ENCODE data around the gene CKB. TPM values are rescaled to one million over a fixed set of nuclear protein-coding genes. Genes with fewer than 3 reads are reported as not detected.

The CKB gene
- total RNA-seq, 1 donor from 2014 or later: 4.8 TPM

- intact Hi-C loops (cut with micrococcal nuclease): no loop called here
These were observed 16.6 kb upstream of the CKB start for GRCh38 chr14:103539056-103539825.

- intact Hi-C loops (cut with micrococcal nuclease): no loop called here
These were observed 15.8 kb upstream of the CKB start for GRCh38 chr14:103538291-103539055.

GRCh38 chr14:103537175-103537990, 14.8 kb upstream of the CKB start:
- intact Hi-C loops (cut with micrococcal nuclease): no loop called here

- intact Hi-C loops (cut with micrococcal nuclease): no loop called here
These were observed 14.1 kb upstream of the CKB start for GRCh38 chr14:103536693-103537092.

- intact Hi-C loops (cut with micrococcal nuclease): no loop called here
These were observed 13.4 kb upstream of the CKB start for GRCh38 chr14:103535891-103536565.

GRCh38 chr14:103535081-103535890, 12.7 kb upstream of the CKB start:
- intact Hi-C loops (cut with micrococcal nuclease): no loop called here

- intact Hi-C loops (cut with micrococcal nuclease): no loop called here
These were observed 12.0 kb upstream of the CKB start for GRCh38 chr14:103534576-103535061.

GRCh38 chr14:103533999-103534575, 11.5 kb upstream of the CKB start:
- intact Hi-C loops (cut with micrococcal nuclease): no loop called here

- intact Hi-C loops (cut with micrococcal nuclease): no loop called here
These were observed 10.7 kb upstream of the CKB start for GRCh38 chr14:103533137-103533998.

GRCh38 chr14:103532216-103533136, 9.8 kb upstream of the CKB start:
- intact Hi-C loops (cut with micrococcal nuclease): no loop called here

- intact Hi-C loops (cut with micrococcal nuclease): no loop called here
These were observed 9.0 kb upstream of the CKB start for GRCh38 chr14:103531421-103532215.

GRCh38 chr14:103530831-103531230, 8.2 kb upstream of the CKB start:
- intact Hi-C loops (cut with micrococcal nuclease): no loop called here

GRCh38 chr14:103530390-103530789, 7.8 kb upstream of the CKB start:
- intact Hi-C loops (cut with micrococcal nuclease): no loop called here

- intact Hi-C loops (cut with micrococcal nuclease): loop anchor here (2.0 kb wide), 1 partner anchor 33 kb away; the partner anchor contains the start of genes BAG5 and COA8
These were observed 7.0 kb upstream of the CKB start for GRCh38 chr14:103529383-103530365.

GRCh38 chr14:103528587-103529382, 6.2 kb upstream of the CKB start, which contains the start of gene TRMT61A:
Gene TRMT61A (plus strand): TSS chr14:103529196. CDS start chr14:103529979, 783 bp downstream.
- intact Hi-C loops (cut with micrococcal nuclease): loop anchor here (2.0 kb wide), 1 partner anchor 34 kb away; the partner anchor contains the start of genes BAG5 and COA8

Measured in T-helper 2 cell treated with Interferon-gamma antibody and Interleukin-4, amounts not matched to agents 100 ng/mL and 5 ng/mL, for 36 hours (primary cell).